OCI-M2 (cell line): ENCODE results near the gene HYAL2.
A peak's percentile ranks its signal among the peaks of the same experiment; 100 is the strongest.
"Not testable (repeated sequence)": the region's sequence is repeated elsewhere in the genome, so short reads cannot be mapped to it uniquely, and the experiment has no call there.

Experiments used
- DNase-seq: peaks from one replicate; lab custom pipeline; 2025; ENCODE audit not compliant: unreplicated experiment; lab: John Stamatoyannopoulos, UW

Gene HYAL2

GRCh38 chr3:50314342-50314741 lies 8.2 kb downstream of the HYAL2 start:
- no peak for DNase-seq

DNA sequence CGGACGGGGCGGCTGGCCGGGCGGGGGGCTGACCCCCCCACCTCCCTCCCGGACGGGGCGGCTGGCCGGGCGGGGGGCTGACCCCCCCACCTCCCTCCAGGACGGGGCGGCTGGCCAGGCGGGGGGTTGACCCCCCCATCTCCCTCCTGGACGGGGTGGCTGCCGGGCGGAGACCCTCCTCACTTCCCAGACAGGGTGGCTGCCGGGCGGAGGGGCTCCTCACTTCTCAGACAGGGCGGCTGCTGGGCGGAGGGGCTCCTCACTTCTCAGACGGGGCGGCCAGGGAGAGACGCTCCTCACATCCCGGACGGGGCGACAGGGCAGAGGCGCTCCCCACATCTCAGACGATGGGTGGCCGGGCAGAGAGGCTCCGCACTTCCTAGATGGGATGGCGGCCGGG lies 10.5 kb downstream of the HYAL2 start:
- DNase-seq = not testable (repeated sequence)

GRCh38 chr3:50304601-50305000 lies 17.9 kb downstream of the HYAL2 start:
- no peak for DNase-seq

DNA sequence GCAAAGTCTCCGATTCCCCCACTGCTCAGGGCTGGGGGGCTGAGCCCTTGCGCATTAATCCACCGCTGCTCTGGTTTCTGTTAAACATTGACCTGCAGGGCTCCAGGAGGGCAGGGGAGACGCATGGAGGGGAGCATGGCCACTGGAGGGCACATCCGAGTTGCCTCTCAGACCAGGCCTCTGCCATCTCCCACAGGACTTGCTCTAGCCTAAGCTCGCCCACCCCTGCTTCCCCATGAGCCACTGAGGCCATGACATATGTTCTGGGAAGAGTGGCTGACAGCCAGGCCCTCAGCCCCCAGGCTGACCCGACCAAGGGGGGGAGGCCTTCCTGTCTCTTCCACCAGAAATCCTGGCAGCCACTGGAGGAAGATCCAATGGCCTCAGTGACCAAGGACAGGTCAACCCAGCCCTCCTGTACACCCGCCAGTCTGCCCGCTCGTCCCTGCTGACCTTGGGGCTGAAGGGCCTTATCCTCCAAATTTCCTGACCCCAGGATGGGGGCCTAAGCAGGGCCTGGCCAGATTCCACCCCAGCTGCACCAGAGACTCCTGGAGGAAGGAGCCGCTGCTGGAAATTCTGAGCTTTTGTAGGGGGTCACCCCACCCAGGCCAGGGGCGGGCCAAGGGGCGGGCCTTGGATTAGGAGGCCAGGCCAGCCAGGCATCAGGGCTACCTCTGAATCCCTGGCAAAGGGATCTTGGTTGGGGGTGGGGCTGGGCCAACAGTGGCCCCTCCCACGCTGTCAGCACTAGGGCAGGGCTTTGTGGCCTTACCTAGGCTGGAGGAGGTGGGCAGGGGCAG lies 19.3 kb downstream of the HYAL2 start, which contains the start of gene HYAL1:
HYAL1 (minus strand) TSS at position 562 of the 803 bp plus-strand sequence. CDS start 618 bp downstream, outside the sequence.
- no peak for DNase-seq

DNA sequence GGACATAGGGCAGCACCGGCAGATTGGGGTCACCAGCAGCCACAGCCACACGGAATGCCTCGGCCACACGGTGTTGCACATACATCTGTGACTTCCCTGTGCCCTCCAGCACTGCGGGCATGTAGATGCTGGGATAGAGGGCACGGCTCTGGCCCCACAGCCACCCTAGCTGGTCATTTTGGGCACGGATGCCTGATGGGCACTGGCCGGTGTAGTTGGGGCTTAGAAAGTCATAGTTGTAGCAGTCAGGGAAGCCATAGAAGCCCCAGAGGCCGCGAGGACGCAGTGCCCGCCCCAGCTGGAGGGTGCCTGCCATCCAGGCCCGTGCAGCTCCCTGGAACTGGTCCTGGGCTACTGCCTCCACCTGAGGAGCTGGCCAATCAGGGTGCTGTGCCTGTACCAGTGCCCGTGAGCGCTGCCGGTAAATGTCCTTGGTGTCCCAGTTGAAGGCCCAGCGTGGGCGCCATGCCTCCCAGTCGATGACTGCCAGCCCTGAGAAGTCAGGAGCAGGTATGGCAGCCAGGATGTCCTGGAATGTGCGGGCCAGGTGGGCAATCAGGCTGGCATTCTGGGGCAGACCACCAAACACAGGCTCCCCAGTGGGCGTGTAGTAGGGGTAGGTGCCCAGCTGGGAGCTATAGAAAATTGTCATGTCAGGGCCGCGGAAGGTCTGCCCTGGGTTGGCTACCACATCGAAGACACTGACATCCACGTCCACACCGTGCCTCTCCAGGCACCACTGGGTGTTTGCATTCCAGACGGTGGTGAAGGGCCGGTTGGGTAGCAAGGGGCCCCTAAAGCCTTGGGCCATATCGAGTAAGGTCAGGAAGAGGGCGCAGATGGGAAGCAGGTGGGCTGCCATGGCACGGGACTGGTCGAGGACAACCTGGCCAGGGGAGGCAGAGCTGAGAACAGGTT lies 20.2 kb downstream of the HYAL2 start:
- DNase-seq = no peak

- DNase-seq = no peak
Measured at GRCh38 chr3:50300681-50301254, 21.8 kb downstream of the HYAL2 start.

DNA sequence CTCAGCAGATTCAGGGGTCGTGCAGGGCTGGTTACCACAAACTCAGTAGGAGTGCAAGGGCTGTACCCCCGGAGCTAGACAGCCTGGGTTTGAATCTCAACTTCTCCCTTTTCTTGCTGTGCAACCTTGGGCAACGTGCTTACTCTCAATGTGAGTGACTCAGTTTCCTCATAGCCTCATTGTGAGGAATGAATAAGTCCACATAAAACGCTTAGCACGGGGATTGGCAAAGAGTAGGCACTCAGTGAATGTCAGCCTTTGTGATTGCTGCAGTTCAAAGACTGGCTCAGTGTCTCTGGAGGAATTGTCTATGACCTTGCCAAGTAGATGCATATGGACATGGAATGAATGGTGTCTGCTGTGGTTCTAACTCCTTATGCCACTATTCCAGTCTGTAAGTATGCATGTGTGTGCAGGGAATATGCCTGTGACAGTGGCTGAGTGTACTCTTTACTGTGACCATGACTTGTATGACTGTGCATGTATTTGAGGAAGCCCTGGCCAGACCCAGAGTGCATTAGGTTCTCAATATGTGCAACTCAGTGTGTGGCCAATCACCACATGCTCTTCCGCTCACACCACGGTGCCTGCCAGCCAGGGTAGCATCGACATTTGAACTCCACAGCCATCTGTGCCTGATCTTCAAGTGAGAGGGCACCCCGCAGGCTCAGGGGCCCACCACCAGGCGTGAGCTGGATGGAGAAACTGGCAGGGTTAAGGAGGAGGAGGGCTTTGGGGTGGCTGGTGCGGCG lies 22.4 kb downstream of the HYAL2 start:
- DNase-seq = no peak

DNA sequence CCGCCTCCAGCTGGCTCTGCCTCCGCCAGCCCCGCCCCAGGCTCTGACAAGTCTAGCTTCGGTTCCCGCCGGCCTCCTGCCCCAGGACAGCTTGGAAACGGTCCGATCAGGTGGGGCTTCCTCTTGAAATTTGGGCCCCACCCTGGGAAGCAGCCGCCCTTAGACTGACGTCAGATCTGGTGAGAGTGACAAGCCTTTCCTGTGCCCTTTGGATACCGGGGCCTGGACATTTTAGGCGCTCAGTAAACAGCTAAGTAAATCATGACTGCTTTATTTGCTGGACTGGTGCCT lies 23.0 kb downstream of the HYAL2 start:
- no peak for DNase-seq

DNA sequence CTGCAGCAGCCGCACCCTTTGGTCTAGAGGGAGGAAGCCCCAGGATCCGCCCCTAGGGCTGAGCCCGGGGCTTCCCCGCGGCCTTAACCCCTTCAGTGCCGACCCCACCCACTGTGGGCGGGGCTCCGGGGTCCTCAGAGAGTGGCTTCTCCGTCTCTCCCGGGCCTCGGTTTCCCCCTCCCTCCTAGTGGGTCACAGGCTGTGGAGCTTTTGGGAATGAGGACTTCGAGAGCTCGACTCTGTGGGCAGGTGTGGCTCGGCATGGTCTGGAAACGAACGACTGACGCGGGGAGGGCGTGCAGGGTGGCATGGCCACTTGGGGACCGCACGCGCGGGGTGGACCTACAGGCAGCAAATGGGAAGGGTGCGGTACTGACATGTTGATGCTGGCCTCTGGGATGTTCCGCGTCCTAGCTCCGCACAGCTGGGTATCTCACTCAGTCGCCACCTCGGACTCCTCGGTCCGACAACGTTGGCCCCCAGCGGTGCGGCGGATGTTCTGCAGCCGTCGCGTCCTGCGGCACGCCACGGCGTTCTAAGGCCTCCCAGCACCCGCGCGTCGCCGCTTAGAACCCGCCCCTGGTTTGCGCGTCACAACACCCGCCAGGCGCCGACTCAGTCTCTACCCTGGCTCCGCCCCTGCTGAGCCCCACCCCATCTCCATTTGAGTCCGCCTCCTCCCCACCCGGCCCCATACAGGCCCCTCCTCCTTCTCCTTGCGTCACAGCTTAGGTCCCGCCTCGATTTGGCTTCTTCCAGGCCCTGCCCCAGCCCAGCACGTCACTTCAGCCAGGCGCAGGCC lies 23.5 kb downstream of the HYAL2 start, which contains the start of the genes HYAL3 and NAA80:
HYAL3 (minus strand) TSS at position 570 of the 802 bp plus-strand sequence. CDS start 3,803 bp downstream, outside the sequence.
NAA80 (minus strand) TSS at position 570 of the 802 bp plus-strand sequence. CDS start 1,942 bp downstream, outside the sequence.
- DNase-seq = peak; percentile 79

GRCh38 chr3:50297896-50298725 lies 24.4 kb downstream of the HYAL2 start:
- no peak for DNase-seq

DNA sequence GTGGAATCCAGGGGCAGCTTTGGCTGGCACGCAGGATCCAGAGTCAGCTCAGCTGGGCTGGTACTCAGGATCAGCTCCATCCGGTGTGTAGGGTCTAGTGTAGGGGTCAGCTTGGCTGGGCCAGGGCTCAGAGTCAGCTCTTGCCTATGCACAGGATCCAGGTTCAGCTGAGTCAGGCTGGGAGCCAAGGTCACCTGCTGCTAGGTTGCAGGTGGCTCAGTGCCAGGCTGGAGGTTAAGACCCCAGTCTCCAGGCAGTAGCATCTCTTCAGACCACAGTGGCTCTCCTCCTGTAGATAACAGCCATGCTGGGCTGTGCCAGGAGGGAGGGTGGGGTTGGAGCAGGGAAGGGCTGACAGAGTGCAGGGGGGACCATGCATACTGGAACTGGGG lies 25.2 kb downstream of the HYAL2 start:
- no peak for DNase-seq

- DNase-seq = no peak
Measured at GRCh38 chr3:50296721-50297383, 25.7 kb downstream of the HYAL2 start.

- DNase-seq = no peak
Measured at GRCh38 chr3:50295553-50296431, 26.8 kb downstream of the HYAL2 start.

DNA sequence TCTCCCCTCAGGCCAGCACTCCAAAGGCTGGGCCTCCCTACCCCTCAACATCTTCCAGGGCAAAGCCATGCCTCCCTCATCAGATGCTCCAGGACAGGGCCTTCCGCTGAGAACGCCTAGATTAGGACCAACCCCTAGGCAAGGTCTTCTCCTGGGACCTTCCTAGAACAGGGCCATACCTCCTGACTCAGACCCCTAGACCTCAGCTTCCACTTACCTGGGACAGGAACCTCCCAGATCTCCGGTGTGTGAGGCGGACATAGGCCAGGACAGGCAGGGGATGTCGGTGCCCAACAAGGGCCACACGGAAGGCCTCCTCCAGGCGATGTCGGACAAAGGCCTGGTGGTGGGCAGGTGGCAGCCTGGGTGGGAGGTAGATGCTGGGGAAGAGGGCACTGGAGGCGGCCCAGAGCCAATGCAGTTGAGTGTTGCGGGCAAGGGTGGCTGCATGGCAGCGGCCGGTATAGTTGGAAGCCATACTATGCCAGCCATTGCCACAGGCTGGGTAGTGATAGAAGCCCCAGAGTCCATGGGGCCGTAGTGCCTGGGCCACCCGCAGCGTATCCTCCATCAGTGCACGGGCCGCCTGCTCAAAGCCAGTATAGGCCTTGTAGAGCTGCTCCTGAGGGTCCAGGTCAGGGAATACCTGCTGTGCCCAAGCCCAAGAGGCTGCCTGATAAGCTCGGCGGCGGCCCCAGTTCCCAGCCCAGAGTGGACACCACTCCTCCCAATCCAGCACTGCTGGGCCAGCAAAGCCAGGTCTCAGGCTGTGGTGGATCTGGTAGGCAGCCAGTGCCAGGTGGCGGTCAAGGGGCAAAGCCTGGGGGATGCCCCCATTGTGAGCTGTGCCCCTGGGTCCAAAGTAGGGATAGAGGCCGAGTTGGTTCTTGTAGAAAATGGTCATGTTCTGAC lies 27.8 kb downstream of the HYAL2 start:
- DNase-seq = no peak

DNA sequence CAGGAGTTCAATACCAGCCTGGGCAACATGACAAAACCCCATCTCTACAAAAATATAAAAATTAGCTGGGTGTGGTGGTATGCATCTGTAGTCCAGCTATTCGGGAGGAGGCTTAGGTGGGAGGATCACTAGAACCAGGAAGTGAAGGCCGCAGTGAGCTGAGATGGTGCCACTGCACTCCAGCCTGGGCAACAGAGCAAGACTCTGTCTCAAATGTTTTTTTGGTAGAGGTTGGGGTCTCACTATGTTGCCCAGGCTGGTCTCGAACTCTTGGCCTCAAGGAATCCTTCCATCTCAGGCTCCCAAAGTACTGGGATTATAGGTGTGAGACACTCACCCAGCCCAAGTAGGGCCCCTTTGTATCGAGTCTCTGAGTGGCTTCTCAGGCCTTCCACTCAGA lies 28.5 kb downstream of the HYAL2 start:
- no peak for DNase-seq

GRCh38 chr3:50293079-50293801 lies 29.3 kb downstream of the HYAL2 start:
- no peak for DNase-seq
